Measurements from ENCODE around the gene ERMN.

Gene ERMN

GRCh38 chr2:157334335-157334734 lies 8.7 kb upstream of the ERMN start:
- no peak for TF ChIP-seq CTCF (IDR thresholded peaks at IDR 0.05; ENCODE audit: low read depth, low read length)
- Histone ChIP-seq H3K36me3 (no peaks in the 10 kb centered on the region), H3K27me3 (no peaks in the 10 kb centered on the region), H3K9me3 (no peaks in the 10 kb centered on the region), H3K4me1 (no peaks in the 10 kb centered on the region), H3K4me3 (ENCODE audit: low read depth, low read length) (no peak overlapping the region)
- DNase-seq = no peak

- TF ChIP-seq CTCF (IDR thresholded peaks at IDR 0.05; ENCODE audit: low read depth, low read length) = no peak
- no peak overlapping the region for H3K4me3 ChIP-seq (ENCODE audit: low read depth, low read length)
- H3K9me3 ChIP-seq = no peaks in the 10 kb centered on the region
- H3K36me3 ChIP-seq = no peaks in the 10 kb centered on the region
- H3K4me1 ChIP-seq = no peaks in the 10 kb centered on the region
- no peaks in the 10 kb centered on the region for H3K27me3 ChIP-seq
- no peak for DNase-seq
Measured at GRCh38 chr2:157333304-157334047, 7.9 kb upstream of the ERMN start.

- H3K36me3 ChIP-seq = no peaks in the 10 kb centered on the region
- DNase-seq = no peak
- TF ChIP-seq CTCF (IDR thresholded peaks at IDR 0.05; ENCODE audit: low read depth, low read length) = no peak
- no peaks in the 10 kb centered on the region for H3K4me1 ChIP-seq
- no peaks in the 10 kb centered on the region for H3K27me3 ChIP-seq
- H3K4me3 ChIP-seq (ENCODE audit: low read depth, low read length) = no peak overlapping the region
- no peaks in the 10 kb centered on the region for H3K9me3 ChIP-seq
Measured at GRCh38 chr2:157329524-157329923, 3.9 kb upstream of the ERMN start.

- TF ChIP-seq CTCF (IDR thresholded peaks at IDR 0.05; ENCODE audit: low read depth, low read length) = peak; percentile 82
- peak; percentile 67 for DNase-seq
- no peaks in the 10 kb centered on the region for H3K4me1 ChIP-seq
- H3K27me3 ChIP-seq = no peaks in the 10 kb centered on the region
- no peak overlapping the region for H3K4me3 ChIP-seq (ENCODE audit: low read depth, low read length)
- H3K36me3 ChIP-seq = no peaks in the 10 kb centered on the region
- H3K9me3 ChIP-seq = no peaks in the 10 kb centered on the region
Measured at GRCh38 chr2:157327621-157328500, 2.2 kb upstream of the ERMN start.

- no peak for TF ChIP-seq CTCF (IDR thresholded peaks at IDR 0.05; ENCODE audit: low read depth, low read length)
- Histone ChIP-seq H3K4me3 (ENCODE audit: low read depth, low read length) (no peak overlapping the region), H3K4me1 (no peaks in the 10 kb centered on the region), H3K36me3 (no peaks in the 10 kb centered on the region), H3K27me3 (no peaks in the 10 kb centered on the region), H3K9me3 (no peaks in the 10 kb centered on the region)
- DNase-seq = no peak
Measured at GRCh38 chr2:157327200-157327599, 1.6 kb upstream of the ERMN start.

GRCh38 chr2:157326698-157327097 lies 1.1 kb upstream of the ERMN start:
- no peaks in the 10 kb centered on the region for H3K9me3 ChIP-seq
- no peaks in the 10 kb centered on the region for H3K4me1 ChIP-seq
- TF ChIP-seq CTCF (IDR thresholded peaks at IDR 0.05; ENCODE audit: low read depth, low read length) = no peak
- DNase-seq = no peak
- H3K4me3 ChIP-seq (ENCODE audit: low read depth, low read length) = no peak overlapping the region
- no peaks in the 10 kb centered on the region for H3K27me3 ChIP-seq
- no peaks in the 10 kb centered on the region for H3K36me3 ChIP-seq
